Adipose tissue (tissue), 3 donors: ENCODE data around the gene STK17A. TPM values are rescaled to one million over a fixed set of nuclear protein-coding genes. Genes with fewer than 3 reads are reported as not detected.

Source experiments
- H3K27ac ChIP-seq: one replicate; pipeline ENCODE4 v1.5.1; 2013; ENCODE audit warnings: low read depth, low read length
- WGBS, 3 donors: extraction: QIAGEN DNeasy Blood & Tissue Kit; methylation state at CpG; one replicate each; pipeline ENCODE4 v1.1.7; 2013; 5-methylcytosine and 5-hydroxymethylcytosine counted together
- polyA plus RNA-seq, 3 donors: library from polyadenylated mRNA; stranded (reverse); fragments of 200-250 nt; gene quantifications; one replicate each; pipeline ENCODE4 v1.2.3, GENCODE V29; 2013
- donor health status: healthy with polysubstance abuse.
- donor health status: Bipolar disorder and iron deficiency.
- donor health status: healthy.

Gene STK17A
- polyA plus RNA-seq, 3 donors, result 6.4 to 22.2 (median 7.2) TPM

DNA sequence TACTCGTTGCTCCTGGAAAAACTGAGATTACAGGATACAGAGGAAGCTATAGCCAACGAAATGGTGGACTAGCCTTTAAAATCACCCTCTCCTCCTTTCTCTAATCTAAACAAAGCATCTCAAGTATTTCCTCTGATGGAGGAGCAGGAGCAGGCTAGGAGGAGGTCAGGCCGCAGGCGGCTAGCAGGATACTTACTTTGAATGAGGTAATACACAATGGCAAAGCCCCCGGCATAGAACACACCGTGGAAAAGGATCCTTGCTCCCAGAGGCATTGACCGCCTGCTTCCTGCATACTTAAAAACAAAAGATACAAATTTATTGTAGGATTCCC is 64.4 kb downstream of the STK17A start:
- H3K27ac ChIP-seq, result peak overlapping the region; percentile 69
- WGBS, 3 donors, result 43 to 59% (median 44%) methylated on average over 7 of the region's 7 CpGs

DNA sequence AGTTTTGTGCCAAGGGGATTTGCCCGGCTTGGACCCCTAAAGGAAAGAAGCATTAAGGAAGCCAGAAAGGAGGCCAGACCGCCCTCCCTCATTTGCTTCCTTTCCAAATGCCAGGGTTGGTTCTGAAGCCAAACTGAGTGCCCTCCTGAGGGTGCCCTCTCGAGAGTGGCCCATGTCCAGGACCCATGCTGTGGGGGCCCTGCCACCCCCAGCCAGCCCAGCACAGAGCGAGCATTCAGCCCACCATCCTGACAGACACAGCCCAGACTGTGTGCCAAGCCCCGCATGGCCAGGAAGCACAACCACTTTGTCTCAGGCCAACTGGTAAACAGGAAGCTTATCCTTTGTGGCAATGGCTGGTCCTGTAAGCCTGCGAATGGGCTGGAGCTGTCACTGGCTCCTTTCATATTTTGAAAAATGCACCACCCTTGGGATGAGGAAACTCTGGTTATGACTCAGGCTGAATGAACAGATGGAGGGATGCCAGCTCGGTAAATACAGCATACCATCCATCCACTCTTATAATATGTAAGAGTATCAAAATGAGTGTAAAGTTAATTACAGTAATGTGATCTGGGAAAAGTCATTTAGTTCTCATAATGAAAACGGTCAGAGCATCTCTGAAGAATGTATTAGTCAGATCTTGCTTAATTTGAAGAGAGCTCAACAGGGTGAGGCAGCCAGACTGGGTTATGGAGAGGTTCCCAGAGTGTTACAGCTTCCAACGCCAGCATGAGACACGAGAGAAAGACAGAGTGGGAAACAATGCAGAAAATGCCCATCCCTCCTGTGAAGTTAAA is 65.0 kb downstream of the STK17A start:
- peak overlapping the region; percentile 71 for H3K27ac ChIP-seq
- 16 to 44% (median 17%) methylated on average over 10 of the region's 10 CpGs for WGBS, 3 donors

DNA sequence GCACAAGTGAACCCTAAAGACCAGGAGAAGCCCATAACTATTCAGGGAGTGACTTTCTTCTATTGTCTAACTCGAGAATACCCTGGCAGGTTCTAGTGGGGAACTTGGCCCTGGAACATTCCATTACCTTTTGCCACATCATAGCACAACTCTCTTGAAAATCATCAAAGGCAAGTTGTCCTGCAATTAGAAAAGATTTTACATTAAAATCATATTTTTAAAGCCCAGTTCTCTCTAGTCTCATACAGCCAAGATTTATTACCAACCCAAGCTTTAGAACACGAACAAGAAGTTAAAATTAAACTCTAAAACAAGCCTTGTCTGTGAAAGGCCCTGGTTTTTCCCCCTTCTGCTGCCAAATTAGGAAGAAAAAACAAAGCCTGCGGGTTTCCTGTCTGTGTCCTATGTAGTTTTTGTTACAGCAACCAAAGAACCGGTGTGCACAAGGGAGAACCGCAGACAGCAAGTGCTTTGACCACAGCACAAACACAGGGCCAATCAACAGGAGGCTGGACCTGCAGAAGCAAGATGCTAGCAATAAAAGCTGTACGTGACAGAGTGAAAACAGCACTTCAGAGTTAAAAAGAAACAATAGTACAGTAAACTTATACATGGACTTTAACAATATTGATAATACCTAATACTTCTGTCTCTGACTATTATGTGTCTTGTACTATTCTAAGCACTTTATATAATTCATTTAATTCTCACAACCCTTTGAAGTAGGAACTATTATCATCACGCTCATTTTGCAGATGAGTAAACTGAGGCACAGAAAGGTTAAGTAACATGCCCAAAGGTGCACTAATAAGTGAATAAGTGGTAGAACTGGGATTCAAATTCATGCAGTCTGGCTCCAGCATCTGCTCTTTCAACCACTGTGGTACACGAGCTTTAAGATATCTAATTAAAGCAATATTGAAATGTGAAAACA is 65.8 kb downstream of the STK17A start:
- WGBS, 3 donors, result 26 to 45% (median 26%) methylated on average over 8 of the region's 8 CpGs
- H3K27ac ChIP-seq, result peak overlapping the region; percentile 71

DNA sequence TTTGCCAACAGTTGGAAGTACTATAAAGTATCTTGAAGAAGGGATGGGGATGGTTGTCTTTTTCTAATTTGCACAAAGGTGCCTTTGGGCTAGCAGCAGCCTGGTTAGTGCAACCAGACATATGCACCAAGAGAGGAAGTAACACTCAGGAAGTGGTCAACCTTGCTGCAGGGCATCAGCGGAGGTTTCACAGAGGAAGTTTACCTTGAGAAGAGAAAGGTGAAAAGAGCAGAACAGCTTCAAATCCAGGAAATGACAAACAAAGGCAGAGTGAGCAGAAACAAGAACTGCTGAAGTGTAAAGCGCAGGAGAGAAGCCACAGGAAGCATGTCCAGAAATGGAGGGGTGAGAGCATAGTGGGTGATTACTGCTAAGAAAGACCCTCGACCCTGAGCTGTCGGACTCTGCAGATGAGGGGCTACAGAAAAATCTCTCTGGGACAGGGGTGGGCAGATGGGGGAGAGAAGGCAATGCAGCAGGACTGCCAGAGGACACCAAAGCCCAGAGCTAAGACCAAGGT is 66.9 kb downstream of the STK17A start:
- 41 to 64% (median 46%) methylated on average over 4 of the region's 4 CpGs for WGBS, 3 donors
- peak overlapping the region; percentile 51 for H3K27ac ChIP-seq

DNA sequence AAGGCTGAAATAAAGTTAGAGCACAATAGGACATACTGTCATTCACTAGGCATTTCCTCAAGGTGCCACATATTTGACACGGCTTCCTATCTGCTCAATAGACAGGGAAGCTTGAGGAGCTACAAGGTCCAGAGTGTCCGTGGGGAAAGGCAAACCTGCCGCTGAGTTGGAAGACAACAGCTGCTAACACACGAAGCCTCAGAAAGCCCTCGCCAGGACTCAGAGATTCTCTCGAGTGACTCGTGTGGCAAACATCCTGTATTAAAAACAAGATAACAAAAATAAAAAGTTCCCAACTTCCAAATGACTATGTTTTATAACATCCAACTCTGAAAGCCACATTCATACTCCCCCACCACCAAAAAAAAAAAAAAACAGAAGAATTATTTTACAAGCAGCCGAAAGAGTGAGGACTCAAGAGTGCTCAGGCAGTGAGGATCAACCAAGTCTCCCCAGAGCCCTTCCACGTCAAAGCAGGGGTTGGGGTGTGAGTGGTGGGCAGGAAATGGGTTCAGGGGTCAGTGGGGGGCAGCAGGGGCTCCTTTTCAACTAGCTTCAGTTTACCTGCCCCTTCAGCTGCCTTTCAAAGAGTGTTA is 67.6 kb downstream of the STK17A start:
- WGBS, 3 donors, result 37 to 62% (median 41%) methylated on average over 9 of the region's 9 CpGs
- peak overlapping the region; percentile 4 for H3K27ac ChIP-seq

DNA sequence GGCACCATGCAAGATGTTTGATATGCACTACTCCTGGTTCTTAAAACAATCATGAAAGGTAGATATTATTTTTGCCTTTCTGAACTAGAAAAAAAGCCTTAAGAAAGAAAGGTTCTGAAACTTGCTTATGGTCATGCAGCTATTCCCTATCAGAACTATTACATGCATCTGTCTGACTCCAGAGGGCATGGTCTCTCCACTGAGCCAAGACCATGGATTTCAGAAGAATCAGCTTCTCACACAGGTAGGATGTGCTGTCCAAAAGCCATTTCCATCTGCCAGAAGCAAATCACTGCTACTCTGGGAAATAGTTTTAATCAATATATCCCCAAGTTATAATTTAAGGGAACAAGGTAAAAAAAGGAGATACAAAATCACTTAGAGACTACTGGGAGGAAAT is 69.5 kb downstream of the STK17A start:
- no peak overlapping the region for H3K27ac ChIP-seq

DNA sequence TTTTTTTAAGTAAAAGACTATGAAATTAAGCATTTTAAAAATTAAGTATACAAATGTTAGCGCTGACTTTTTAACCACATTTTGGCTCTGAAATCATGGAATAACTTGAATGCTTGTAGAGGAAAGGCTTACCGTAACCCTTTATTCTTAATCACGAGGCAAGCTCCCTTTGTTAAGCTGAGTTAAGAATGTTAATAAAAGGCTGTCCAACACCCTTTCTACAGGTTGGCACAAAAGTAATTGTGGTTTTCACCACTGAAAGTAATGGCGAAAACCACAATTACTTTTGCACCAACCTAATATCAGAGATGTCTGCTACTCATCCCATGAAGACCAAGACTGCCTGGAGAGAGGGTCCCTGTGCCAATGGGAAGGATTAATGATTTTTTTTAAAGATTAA is 70.6 kb downstream of the STK17A start:
- WGBS, 3 donors, result 95 to 96% (median 95%) methylated on average over 4 of the region's 4 CpGs
- no peak overlapping the region for H3K27ac ChIP-seq

DNA sequence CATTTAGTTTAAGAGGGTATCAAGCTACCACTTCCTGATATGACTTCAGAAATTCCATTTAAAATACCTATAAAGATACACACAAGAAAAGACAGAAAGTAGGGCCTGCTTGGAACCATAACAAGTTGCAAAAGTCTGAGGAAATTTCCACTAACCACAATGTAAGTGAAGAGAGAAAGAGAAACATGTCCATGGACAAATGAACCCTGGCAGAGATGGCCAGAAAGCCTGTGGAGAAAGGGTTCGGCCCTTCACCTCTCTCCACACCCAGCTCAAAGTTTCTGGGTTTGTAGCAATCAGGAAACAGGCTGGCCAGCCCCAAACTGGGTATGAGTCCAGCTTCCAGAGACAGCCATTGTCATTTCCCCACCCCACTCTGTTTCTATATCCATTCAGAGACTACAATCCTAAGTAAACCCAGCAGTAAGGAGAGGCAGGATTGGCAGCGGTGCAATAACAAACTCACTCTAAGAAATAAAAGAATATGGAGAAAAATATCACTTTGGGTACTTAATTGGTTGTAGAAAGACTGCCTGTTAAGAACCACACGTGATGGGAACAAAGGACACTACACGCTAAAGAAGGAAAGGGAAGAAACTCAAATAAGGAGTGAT is 71.1 kb downstream of the STK17A start:
- H3K27ac ChIP-seq, result no peak overlapping the region

DNA sequence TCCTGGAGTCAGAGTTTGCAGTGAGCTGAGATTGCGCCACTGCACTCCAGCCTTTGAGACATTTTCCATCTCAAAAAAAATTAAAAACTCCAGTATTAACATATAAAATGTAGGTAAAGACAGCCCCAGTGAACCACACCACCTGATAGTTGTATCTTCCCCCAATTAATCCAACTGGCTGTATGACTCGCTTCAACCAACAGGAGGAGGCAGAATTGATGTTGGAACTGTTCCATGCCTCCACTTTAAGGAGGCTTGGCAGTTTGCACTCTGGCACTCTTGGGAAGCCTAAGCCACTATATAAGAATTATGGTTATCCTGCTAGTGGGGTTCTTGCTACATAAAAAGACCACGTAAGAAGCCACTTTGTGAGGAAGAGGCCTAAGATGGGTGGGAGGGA is 72.7 kb downstream of the STK17A start:
- WGBS, 3 donors, result 97 to 100% (median 99%) methylated on average over 3 of the region's 3 CpGs
- no peak overlapping the region for H3K27ac ChIP-seq

More for the DNA sequence above, 71.1 kb downstream of the STK17A start:
- 65 to 93% (median 80%) methylated on average over 4 of the region's 4 CpGs for WGBS, 3 donors

DNA sequence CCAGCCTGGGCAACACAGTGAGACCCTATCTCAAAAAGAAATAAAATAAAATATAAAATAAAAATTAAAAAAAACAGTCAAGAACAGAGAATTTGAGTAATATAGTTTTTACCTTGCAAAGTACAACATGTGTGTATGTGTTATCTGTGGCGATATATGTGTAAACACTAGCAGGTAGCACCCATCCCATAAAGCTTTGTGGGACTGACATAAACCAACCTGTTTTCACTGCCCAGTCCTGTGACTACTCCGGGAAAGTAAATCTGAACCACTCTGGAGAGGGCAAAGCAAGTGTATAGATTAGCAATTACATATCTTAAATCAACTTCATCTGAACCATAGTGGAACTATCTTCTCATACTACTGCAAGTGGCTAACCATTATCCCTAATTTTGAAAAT is 74.1 kb downstream of the STK17A start:
- H3K27ac ChIP-seq, result no peak overlapping the region
- 40 to 98% (median 93%) methylated on average over 2 of the region's 2 CpGs for WGBS, 3 donors

DNA sequence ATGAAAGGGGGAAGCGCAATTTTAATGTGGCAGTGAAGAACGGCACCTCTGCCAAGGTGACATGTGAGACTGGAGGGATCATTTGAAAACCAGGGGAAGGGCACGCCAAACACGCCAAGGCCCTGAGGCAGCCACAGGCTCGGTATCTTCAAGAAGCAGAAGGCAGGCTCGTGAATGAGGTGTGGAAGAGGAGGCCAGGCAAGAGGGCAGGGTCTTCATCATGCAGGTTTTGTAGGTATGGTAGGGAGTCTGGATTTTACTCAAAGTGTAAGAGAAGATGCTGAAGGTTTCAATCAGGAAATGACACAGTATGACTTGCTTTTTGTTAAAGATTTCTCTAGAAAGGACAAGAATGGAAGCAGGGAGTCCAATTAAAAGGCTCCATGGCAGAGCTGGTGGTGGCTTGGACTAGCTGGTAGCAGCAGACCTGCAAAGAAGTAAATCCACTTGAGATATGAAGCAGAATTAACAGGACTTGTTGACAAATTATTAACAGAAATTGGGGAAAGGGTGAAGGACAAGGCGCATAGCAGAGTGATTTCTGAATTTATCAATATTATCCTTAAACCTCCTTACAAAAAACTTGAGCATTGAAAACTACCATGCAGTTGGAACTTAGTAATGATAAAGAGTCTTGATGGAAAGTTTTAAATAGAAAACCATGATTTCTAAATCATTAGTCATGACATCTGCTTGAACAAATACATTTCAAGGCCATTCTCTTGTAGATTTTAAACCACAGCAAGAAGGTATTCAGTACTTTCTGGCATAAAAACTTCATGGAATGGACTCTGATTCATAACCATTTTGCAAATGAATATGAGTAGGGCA is 76.0 kb downstream of the STK17A start:
- no peak overlapping the region for H3K27ac ChIP-seq
- WGBS, 3 donors, result 30 to 92% (median 89%) methylated on average over 7 of the region's 7 CpGs

DNA sequence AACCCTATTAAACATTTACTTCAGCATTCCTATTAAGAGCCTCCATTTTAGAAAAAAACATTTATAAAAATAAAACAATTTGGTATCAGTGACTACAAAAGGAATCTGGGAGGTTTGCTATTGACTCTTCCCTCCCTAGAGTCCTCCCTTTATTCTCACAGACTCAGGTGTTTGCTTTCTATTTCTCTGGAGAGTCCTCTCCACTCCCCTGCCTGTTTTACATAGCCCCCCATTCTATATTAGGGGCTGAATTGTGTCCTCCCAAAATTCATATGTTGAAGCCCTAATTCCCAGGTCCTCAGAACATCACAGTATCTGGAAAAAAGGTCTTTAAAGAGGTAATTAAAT is 76.6 kb downstream of the STK17A start:
- no peak overlapping the region for H3K27ac ChIP-seq

DNA sequence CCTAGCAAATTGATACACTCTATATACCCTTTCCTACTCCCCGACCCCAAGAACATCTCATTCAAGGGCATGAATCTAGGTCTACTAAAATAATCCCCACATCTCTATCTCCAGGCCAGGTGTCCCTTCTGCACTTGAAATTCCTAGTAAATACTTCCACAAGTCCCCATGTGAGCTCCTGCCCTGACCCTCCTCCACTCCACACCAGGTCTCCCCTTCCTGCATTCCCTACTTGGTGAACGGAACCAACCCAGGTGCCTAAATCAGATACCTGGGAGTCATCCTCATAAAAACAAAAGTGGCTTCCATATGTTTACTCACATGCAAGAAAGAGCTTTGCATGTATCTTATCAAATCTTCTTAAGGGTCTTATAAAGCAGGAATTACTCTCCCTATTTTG is 77.2 kb downstream of the STK17A start:
- no peak overlapping the region for H3K27ac ChIP-seq
- 73 to 99% (median 98%) methylated on average over 2 of the region's 2 CpGs for WGBS, 3 donors

DNA sequence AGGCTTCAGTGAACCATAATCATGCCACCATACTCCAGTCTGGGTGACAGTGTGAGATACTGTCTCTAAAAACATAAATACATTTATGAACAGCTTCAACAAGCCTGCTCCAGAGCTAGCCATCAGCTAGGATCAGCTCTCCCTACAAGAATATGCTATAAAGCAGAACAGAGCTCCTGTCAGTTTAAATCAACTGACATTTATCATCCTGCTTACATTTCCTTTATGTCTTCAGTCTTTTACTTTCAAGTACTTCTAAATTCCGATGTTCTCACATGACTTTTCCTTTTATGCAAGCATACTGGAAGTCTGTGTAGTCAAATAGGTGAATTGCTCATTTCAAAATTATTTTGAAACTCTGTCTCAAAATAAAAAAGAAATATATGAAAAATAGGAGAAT is 81.8 kb downstream of the STK17A start:
- 0 to 46% (median 45%) methylated on average over 1 of the region's 1 CpG for WGBS, 3 donors

DNA sequence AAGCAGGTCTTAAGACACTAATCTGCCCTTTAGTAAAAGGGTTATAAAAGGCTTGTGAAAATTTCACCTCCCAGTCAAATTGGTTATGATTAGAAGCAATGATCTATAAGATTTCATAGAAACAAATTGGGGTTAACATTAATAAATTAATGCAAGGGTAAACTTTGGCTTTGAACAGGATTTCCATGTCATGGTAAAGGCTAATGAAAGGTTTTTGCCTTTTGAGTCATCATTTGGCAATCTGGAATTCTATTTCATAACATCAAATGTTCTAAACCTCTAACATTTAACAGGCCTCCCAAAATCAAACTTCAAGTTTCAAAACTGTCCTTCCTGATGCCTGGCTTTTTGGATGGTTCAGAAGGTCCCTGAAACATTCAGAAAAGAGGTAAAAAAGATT is 84.0 kb downstream of the STK17A start:
- H3K27ac ChIP-seq, result no peak overlapping the region

More for the DNA sequence above, 81.8 kb downstream of the STK17A start:
- H3K27ac ChIP-seq, result no peak overlapping the region

DNA sequence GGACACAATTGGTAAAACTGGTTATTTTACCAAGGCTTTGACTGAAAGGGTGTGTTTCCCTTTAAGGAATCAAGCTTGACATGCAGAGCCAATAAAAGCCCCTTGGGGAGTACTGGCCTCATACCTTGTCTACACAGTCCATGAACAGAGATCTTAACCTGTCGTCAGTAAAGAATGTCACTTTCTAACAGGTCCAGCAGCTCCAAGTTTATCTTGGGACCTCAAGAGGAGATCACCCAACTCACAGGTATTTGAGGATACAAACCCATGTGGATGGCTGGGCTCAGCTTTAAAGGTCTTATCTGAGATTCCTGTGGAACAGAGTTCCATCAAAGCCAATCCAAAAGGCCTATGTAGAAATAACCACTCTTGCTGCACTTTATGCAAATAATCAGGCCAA is 85.1 kb downstream of the STK17A start:
- H3K27ac ChIP-seq, result no peak overlapping the region
- WGBS, 3 donors, result 70 to 91% (median 89%) methylated on average over 1 of the region's 1 CpG

DNA sequence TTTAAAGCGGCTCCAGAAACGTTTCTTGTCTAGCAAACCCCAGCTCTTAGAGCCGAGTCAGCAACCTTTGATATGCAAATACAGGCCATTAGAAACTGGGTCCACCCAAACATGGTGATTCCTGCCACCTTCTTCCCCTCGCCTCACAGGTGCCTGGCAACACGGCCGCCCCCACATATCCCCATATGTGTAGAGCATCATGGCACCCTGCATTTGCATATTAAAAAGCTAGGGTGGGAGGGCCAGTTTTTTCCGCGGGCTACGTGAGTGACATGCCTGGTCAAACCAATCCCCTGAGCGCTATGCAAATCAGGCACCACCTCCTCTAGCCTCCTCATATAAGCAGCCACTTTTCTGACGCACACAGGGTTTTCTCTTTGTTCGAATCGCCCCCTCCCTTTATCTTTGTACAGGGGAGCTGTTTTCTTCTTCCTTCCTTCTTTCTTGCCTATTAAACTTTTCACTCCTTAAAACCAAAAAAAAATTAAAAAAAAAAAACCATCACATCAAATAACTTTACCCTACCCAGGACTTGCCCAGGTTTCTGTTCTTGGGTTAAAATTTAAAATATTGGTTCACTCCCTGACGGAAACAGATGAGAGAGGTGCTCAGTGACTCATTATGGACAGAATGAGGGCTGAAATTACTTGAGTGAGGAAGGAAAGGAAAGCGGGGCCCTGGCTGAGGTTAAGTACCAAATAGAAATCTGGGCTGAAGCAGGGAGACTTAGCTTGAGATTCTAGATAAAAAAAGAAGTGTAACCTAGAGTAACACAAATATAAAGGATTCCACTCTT is 86.6 kb downstream of the STK17A start:
- no peak overlapping the region for H3K27ac ChIP-seq
- WGBS, 3 donors, result 75 to 89% (median 77%) methylated on average over 15 of the region's 15 CpGs
